ENCODE measurements around the gene PATJ.

DNA sequence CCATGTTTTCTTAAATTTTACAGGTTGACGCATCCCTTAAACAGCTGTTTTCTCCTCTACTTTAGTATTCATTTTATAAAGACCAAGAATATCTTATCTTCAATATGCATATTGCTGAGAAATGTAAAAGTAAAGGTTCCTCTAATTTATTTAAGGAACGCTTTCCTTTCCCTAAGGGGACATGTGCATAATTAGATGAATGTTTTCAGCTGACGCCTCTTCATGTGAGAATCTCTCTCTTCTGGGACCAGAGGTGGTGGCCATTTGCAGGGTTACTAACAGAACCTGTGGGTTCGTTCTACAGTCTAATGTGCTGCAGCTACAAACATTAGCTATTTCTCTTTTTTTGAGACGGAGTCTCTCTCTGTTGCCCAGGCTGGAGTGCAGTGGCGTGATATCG is 304.6 kb downstream of the PATJ start:
- TF ChIP-seq RAD21 (conservative IDR thresholded peaks at IDR 0.05) = no peak
- TF ChIP-seq, protein P1, sequence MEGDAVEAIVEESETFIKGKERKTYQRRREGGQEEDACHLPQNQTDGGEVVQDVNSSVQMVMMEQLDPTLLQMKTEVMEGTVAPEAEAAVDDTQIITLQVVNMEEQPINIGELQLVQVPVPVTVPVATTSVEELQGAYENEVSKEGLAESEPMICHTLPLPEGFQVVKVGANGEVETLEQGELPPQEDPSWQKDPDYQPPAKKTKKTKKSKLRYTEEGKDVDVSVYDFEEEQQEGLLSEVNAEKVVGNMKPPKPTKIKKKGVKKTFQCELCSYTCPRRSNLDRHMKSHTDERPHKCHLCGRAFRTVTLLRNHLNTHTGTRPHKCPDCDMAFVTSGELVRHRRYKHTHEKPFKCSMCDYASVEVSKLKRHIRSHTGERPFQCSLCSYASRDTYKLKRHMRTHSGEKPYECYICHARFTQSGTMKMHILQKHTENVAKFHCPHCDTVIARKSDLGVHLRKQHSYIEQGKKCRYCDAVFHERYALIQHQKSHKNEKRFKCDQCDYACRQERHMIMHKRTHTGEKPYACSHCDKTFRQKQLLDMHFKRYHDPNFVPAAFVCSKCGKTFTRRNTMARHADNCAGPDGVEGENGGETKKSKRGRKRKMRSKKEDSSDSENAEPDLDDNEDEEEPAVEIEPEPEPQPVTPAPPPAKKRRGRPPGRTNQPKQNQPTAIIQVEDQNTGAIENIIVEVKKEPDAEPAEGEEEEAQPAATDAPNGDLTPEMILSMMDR (IDR thresholded peaks at IDR 0.05; ENCODE audit: poor library complexity, severe bottlenecking) = no peak
- no peak for TF ChIP-seq EP300 (conservative IDR thresholded peaks at IDR 0.05; ENCODE audit: poor library complexity, severe bottlenecking)
- TF ChIP-seq POLR2AphosphoS5 (IDR thresholded peaks at IDR 0.05) = no peak

Data from neural cell (in vitro differentiated cells).